Nephron (organoid): ENCODE data around the gene DENND1B.

Source experiments
- H3K27ac Mint-ChIP-seq, 3 experiments: 2 replicates each; pipeline ENCODE4 v1.8.0; 2020; ENCODE audit warnings: mixed read lengths in 3 of 3, mild to moderate bottlenecking in 2 of 3, moderate library complexity in 1 of 3
- H3K27me3 Mint-ChIP-seq: 2 replicates; pipeline ENCODE4 v1.8.0; 2021; ENCODE audit warnings: low read depth, mild to moderate bottlenecking, moderate library complexity, mixed read lengths
- H3K36me3 Mint-ChIP-seq: 2 replicates; pipeline ENCODE4 v1.8.0; 2020; ENCODE audit warnings: low read depth, mixed read lengths
- H3K4me1 Mint-ChIP-seq: 2 replicates; pipeline ENCODE4 v1.8.0; 2020; ENCODE audit warnings: mixed read lengths
- H3K4me3 Mint-ChIP-seq, 3 experiments: 2 replicates each; pipeline ENCODE4 v1.8.0; 2020; ENCODE audit warnings: mild to moderate bottlenecking in 3 of 3, mixed read lengths in 3 of 3, moderate library complexity in 2 of 3
- H3K9me3 Mint-ChIP-seq: 2 replicates; pipeline ENCODE4 v1.8.0; 2020; ENCODE audit warnings: mixed read lengths
- CTCF ChIP-seq, 3 experiments: fragments of 200-600 bp; sonication (generic); IDR thresholded peaks; one replicate each; pipeline ENCODE4 v1.5.0; 2021; ENCODE audit warnings: antibody characterized with exemption in 3 of 3; ENCODE audit not compliant: unreplicated experiment in 3 of 3

Gene DENND1B

GRCh38 chr1:197470330-197470729, 304.9 kb downstream of the DENND1B start:
- no peak for TF ChIP-seq CTCF (IDR thresholded peaks at IDR 0.05; ENCODE audit: unreplicated experiment in 3 of 3)
- no peaks in the 10 kb centered on the region for H3K27me3 Mint-ChIP-seq
- H3K4me1 Mint-ChIP-seq: peaks cover 44% of the 10 kb centered on the region
- peak overlapping the region; percentile 88 to 96 (median 90) for H3K27ac Mint-ChIP-seq
- H3K36me3 Mint-ChIP-seq: no peaks in the 10 kb centered on the region
- H3K4me3 Mint-ChIP-seq: no peak overlapping the region
- no peaks in the 10 kb centered on the region for H3K9me3 Mint-ChIP-seq

DNA sequence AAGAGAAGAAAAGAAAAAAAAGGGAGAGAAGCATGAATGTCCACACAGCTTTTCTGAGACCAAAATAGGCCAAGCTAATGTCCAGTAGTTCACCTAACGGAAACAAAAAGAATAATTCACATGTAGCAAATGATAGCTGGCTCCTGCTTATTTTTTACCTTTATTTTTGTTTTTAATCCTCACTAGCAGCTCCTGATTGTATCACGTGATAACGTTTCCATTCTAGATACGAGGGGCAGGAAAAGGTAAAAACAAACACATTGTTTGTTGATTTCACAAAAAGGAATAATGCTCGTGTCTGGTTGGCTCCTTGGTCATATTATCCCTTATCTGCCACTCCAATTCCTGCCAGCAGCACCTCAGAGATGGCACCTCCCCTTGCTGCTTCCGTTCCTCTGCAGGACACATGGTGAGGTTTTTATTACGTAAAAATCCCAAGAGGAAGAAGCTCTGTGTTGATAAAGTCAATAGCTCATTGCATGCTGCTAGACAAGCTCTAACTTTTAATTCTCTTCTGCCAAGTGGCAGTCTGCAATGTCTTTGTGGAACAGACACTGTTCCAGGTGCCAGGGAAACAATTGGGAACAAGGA, 305.6 kb downstream of the DENND1B start:
- Mint-ChIP-seq H3K4me1 (peaks cover 47% of the 10 kb centered on the region), H3K27me3 (no peaks in the 10 kb centered on the region), H3K4me3 (no peak overlapping the region), H3K9me3 (no peaks in the 10 kb centered on the region), H3K27ac (peak overlapping the region; percentile 88 to 96 (median 90)), H3K36me3 (no peaks in the 10 kb centered on the region)
- no peak for TF ChIP-seq CTCF (IDR thresholded peaks at IDR 0.05; ENCODE audit: unreplicated experiment in 3 of 3)

- Mint-ChIP-seq H3K9me3 (no peaks in the 10 kb centered on the region), H3K4me1 (peaks cover 58% of the 10 kb centered on the region)
- no peak for TF ChIP-seq CTCF (IDR thresholded peaks at IDR 0.05; ENCODE audit: unreplicated experiment in 3 of 3)
These were observed 306.6 kb downstream of the DENND1B start for GRCh38 chr1:197468543-197469175.

DNA sequence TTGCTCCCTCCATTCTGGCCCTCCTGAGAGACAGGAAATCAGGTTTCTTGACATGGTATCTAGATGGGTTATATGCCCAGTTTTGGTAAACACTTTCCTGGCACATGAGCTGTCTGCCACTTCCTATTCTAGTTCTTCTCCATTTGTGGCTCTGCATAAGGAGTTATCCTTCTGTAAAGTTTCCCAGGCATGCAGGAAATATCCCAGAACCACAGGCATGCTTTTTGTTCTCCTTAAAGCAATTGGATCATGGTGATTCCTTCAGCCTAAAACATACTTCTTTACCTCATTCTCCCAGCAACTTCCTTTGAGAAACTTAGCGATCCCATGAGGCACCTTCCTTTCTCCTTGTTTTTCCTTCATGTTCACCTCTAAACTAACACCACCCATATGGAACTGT, 307.4 kb downstream of the DENND1B start:
- no peaks in the 10 kb centered on the region for H3K9me3 Mint-ChIP-seq
- no peaks in the 10 kb centered on the region for H3K27me3 Mint-ChIP-seq
- no peak overlapping the region for H3K4me3 Mint-ChIP-seq
- H3K36me3 Mint-ChIP-seq: no peaks in the 10 kb centered on the region
- peak overlapping the region in 1 of 3 experiments; percentile 2 for H3K27ac Mint-ChIP-seq
- TF ChIP-seq CTCF (IDR thresholded peaks at IDR 0.05; ENCODE audit: unreplicated experiment in 3 of 3): no peak
- H3K4me1 Mint-ChIP-seq: peaks cover 66% of the 10 kb centered on the region

More at GRCh38 chr1:197468543-197469175, 306.6 kb downstream of the DENND1B start:
- Mint-ChIP-seq H3K4me3 (no peak overlapping the region), H3K36me3 (no peaks in the 10 kb centered on the region), H3K27me3 (no peaks in the 10 kb centered on the region), H3K27ac (peak overlapping the region in 2 of 3 experiments; percentile 39 to 51)

DNA sequence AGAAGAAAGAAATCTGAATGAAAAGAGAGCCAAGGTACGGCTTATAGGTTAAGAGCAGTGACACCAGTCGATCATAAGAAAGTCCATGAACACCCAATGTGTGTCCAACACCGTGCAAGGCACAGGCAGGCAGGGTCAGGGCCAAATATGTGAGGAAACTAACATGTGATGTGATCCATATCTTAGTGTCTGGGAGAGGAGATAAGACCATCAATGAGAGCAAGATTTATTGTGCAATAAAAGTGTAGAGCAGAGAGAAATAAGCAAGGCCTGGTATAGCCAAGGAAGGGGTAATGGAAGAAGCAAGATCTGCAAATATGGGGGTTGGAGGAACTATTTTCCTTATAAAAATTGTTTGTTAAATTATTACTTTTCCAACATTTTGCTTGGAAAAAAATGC, 308.5 kb downstream of the DENND1B start:
- Mint-ChIP-seq H3K27me3 (no peaks in the 10 kb centered on the region), H3K27ac (peak overlapping the region in 2 of 3 experiments; percentile 34 to 38), H3K36me3 (no peaks in the 10 kb centered on the region), H3K9me3 (no peaks in the 10 kb centered on the region), H3K4me1 (peaks cover 61% of the 10 kb centered on the region), H3K4me3 (no peak overlapping the region)
- no peak for TF ChIP-seq CTCF (IDR thresholded peaks at IDR 0.05; ENCODE audit: unreplicated experiment in 3 of 3)
